GM10847 (cell line): ENCODE measurements around the gene FGF12.

ENCODE experiments used
- POLR2A ChIP-seq: IDR thresholded peaks from 2 replicates; pipeline ENCODE4 v1.6.1; 2011; ENCODE audit not compliant: insufficient read length; ENCODE audit errors: extremely low read depth

Gene FGF12

DNA sequence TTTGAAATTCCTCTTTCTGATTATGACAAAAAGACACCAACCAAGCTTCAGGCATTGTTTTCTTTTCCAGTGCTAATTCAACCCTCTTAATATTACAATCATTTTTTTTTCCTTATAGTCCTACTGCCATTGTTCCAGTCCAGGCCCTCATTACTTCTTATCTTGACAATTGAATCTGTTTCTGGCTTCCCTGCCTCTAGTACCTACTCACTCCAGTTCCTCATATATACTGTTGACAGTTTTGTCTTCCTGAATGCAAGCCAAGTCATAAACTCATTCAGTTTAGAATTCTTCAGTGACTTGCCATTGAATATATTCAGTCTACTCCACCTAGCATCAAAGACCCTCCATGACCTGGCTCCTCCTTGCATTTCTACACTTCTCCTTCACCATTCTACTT is 507.4 kb downstream of the FGF12 start:
- TF ChIP-seq POLR2A = no peak

DNA sequence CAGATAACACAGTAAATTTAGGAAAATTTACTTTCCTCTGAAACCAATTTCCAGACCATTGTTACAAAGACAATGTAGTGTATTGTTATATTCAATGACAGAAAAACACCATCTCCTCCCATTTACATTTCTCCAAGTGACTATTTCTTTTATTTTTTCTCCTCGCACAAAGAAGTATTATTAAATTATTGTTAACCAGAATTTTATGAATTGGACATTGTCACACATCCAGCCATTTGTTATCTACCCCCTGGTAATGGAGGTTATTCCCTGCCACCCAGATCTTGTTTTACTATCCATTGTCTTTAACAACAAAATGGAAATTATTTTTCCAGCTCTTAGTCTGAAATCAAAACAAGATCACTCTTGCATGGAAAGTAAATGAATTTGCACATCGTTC is 511.3 kb downstream of the FGF12 start:
- TF ChIP-seq POLR2A = no peak

DNA sequence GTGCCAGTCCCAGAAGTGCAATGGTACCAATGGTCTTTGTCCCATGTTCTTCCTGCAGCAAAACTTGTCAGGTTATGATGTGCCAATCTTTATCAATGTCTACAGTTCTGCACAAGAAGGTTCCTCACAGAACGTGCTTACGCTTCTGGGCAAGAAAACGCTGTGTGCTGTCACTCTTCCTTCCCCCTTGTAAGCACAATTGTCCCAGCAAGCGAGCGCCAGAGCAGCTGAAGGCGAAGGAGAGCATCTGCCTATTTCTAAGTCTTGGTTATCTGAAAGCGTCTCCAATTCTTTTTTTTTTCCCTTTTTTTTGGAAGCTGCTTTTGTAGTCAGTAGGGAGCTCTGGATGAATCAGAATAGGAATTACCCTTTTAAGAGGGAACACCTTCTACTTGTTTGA is 514.4 kb downstream of the FGF12 start:
- TF ChIP-seq POLR2A = no peak

DNA sequence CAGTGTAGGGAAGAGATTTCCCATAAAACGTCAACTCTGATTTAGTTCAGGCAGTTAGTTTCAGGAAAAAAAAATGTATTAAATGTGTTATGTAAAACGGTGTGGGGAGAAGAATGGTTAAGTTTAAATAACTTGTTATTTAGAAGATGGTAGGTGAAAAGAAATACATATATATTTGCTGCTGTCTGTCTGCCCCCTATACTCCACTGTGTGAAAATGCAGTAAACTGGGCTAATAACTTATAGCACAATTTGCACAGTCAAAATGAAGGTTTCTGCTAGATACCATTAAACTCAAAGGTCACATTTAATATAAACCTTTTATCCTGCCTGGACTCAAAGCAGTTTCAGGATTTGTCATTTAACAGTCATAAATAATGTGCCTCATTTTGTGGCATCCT is 515.0 kb downstream of the FGF12 start:
- no peak for TF ChIP-seq POLR2A

DNA sequence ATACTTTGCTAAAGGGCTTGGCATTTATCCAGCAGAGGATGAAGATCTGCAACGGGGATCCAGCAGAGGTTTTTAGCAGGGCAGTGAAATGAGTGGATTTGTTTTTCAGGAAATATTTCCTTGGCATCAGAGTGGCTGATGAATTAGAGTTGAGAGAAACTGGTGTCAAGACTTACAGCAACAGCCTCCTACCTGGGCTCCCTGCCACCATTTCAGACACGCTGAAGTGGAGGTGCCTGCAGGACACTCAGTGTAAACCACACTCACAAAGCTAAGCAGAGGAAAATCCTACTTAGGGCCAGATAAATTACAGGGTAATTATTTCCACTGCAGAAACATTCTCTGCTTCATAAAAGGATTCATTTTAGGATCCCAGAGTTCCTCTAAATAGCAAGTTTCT is 519.7 kb downstream of the FGF12 start:
- TF ChIP-seq POLR2A = no peak

DNA sequence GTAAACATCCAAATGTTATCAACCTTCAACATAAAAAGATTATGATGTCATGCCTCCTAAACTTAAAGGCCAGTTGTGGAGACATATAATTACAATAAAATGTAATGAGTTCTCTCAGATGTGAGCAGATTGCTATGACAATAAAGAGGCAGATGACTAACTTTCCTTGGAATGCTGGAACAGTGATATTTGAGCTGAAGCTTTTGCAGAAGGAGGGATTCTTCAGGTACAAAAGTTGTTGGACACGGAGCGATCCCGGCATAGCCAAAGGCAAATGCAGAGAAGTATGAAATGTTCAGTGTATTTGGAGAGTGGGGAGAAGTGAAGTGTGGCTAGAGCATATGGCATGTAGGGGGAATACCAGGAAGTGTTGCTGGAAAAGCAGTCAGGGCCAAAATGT is 520.1 kb downstream of the FGF12 start:
- TF ChIP-seq POLR2A = no peak

DNA sequence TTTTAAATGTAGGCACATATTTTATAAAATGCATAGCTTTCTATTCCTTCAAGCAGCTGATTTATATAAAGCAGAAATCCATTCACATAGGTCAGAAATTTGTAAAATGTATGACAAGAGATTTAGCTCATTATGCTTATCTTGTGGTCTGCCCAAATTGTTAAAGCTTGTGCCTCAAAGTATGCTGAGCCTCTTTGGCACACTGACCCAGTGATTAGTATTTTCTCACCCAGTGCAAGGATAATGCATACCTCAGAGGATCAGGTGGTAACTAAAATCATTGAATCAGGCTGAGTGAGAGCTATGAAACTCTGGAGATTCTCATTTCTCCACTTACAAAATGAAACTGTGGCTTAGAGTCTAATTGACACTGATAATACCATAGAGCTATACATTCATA is 533.3 kb downstream of the FGF12 start:
- no peak for TF ChIP-seq POLR2A

DNA sequence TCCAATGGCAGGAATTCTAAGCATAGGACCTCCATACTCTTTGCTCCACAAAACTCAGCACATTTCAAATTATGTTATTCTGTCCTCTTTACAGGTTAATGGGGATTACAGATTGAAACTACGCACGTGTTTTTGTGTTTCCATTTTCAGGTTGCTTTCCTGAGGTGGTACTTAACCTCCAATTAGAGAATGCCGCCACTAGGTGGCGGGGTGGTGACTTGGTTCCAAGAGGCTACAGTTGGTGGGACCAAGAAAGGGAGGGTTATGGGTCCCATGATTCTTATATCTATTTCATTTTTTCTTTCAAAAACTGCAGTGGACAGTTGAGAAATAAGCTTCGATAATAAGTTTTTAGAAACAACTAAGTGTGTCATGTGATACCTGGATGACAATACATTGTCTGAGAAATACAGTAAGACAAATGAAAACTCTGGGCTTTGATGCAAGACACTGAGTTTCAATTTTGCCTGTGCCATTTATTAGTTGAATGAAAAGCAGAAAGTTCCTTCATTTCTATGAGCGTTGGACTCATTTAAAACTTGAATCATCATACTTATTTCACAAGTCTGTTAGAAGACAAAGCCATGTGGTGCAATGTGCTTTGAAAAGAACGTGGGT is 539.0 kb downstream of the FGF12 start:
- no peak for TF ChIP-seq POLR2A

DNA sequence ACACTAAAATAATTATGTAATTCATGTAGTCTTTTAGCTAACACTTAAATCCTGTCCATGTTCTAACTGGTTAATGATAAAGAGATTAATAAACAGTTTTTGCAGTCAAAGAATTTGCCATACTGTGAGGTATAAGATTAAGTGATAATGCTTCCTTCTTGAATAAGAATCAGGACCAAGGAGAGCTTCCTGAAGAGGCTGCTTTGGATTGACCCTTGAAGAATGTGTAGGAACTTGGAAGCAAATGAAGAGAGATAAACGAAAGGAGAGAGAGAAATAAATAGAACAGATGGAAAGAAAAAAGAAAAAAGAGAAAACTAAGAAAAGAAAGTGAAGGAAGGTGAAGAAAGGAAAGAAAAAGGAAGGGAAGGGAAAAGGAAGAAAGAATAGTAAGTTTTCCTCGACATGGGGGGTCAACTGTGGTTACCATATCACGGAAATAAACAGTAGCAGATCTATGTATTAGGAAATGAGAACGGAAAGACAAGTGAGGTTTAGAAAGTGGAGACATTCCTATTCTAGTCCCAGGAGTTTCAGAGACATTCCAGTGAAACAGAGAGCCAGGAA is 539.8 kb downstream of the FGF12 start:
- no peak for TF ChIP-seq POLR2A

DNA sequence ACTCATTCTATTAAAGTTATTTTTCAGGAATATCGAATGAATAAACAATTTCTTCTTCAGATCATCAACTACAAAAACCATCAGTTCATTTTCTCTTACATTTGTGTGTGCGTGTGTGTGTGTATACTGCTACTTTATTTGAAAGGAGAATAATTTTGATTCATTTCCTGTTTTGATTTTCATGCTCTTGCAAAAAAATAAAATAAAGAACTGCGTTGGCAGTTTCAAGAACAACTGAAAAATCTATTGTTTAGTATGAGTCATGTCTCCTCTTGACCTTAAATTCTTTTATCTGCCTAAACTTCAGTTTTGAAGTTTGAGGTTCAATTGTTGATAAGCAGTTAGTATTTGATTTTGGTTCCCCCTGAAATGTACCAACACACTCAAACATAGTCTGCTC is 540.8 kb downstream of the FGF12 start:
- TF ChIP-seq POLR2A = no peak

DNA sequence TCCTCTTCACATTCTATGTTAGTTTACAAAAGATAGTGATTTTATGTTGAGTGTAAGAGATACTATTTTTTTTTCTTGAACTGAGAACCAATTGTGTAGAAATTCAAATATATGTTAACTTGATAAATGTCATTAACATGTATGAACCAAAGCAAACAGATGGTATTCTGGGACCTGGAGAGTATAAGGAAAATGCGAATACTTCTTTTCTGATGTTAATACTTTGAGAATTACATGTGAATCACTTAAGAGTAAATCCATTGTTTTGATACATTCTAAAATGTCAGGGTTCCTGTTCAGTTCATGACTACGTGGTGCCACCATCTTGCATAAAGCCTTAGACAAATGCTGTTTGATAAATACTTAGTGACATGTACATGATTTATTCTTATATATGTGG is 541.3 kb downstream of the FGF12 start:
- no peak for TF ChIP-seq POLR2A

DNA sequence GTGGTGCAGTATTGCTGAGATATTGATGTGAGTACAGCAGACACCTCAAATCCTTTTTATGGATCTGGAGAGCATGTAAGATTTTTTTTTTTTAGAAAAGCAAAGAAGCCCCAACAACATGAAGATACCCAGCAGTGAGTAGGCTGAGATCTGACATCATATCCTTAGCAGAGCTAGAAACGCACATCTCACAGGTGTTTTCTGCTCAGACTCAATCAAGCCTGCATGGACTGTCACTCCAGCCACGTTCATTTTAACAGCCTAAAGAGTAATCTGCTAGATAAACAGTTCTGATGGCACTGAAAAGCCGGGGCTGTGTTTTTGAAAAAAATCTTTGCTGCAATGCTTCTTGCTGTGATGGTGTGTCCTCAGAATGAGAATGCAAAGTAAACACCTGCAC is 544.2 kb downstream of the FGF12 start:
- TF ChIP-seq POLR2A = no peak

DNA sequence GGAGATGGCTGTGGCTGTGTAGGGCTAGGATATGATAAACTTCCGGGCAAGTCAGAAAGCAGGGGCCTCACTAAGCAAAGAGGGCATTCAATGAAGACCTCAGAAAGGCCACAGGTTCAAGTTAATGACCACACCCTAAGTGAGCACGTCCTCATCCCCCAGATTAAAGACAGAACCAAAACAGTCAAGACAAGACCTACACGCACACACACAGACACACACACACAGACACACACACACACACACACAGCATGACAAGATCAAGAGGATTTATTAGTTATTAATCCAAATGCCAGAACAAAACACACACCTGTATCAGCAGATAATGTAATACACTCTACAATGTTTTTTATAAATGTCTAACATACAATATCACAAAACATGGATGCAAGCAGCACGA is 546.2 kb downstream of the FGF12 start:
- no peak for TF ChIP-seq POLR2A

DNA sequence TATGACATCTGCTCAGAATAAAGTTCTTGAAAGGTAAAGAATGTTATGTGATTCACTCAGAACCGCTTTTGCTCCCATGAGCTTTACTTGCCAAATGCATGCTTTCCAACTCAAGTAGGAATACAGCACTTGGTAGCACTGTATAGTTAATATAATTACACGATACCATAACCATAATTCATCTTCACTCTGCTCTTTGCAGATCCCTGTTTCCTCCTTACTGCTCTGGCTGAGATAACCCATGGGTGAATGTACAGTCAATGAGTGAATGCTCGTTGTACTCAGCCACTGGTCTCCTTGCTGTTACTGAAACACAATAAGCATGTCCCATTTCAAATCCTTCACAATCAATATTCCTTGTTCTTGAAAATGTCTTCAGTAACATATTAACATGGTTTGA is 550.0 kb downstream of the FGF12 start:
- no peak for TF ChIP-seq POLR2A

DNA sequence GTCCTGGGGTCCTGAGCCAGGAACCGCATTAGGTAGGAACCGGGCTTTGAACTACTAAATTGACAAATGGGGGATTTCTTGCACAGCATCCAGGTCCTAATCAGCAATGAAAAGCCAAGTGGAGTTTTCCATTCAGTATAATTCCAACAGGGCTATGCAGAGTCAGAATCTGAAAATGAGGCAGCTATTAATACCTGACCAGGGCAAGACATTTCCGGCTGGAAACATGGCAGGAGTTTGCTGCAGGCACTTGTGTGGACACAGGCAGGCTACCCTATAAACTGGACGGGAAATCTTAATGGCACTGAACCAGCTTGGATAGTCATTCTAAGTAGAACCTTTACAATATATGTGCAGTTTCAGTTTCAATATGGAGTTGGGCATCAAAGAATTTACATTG is 553.1 kb downstream of the FGF12 start:
- TF ChIP-seq POLR2A = no peak

DNA sequence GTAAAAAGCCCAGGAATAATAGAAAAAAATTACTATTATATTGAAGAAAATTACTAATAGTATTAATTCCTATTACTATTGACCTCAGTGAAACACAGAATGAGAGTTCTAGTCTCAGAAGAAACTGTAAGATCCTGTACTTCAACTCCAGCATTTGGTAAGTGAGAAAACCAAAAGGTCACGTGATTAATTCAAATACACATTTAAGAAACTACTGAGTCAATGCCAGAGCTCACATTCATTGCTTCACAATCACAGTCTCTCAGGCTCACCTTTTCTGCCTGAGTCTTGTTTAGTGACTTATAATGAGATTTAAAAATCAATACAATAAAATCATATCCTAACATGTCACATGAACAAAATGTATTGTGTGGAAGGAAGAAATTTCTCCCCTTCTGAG is 556.1 kb downstream of the FGF12 start:
- no peak for TF ChIP-seq POLR2A

DNA sequence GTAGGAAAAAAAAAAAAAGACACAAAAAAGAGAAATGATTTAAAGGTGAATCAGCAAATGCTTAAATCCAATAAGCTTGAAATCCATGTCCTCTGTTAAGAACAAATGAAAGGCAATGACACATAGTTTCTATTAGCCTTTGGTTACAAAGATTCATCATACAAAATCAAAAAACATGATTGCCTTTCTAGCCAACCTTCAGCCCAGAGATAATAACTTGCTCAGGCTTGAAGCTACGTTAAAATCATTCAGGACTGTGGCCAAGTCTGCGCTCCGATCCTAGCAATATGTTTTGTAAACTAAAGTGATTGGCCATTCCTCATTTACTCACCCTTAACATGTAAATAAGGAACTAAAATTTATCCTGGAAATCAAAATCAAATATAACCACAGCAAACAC is 556.7 kb downstream of the FGF12 start:
- no peak for TF ChIP-seq POLR2A
